ENCODE data around the gene MEMO1.
"Not testable (repeated sequence)": the region's sequence is repeated elsewhere in the genome, so short reads cannot be mapped to it uniquely, and the experiment has no call there.

The MEMO1 gene

GRCh38 chr2:32039447-32040219 lies 28.8 kb upstream of the MEMO1 start, which contains the start of gene DPY30:
TSS of gene DPY30 (minus strand) at chr2:32039805. CDS start at chr2:32039456, 349 bp downstream.
- ChIA-PET CTCF (interaction anchor here (1.2 kb wide), 1 partner anchor 10 kb away, joined by 8 read pairs; no protein-coding TSS in a partner anchor), POLR2A (interaction anchor here (0.6 to 4.1 kb wide), 26 partner anchors 9 to 195 kb away, joined by 3 to 110 read pairs (median 6); partner anchors contain the start of genes MEMO1, SLC30A6 and SPAST)
- peak; percentile 92 for DNase-seq (ENCODE audit: extremely low spot score)
- no peak for TF ChIP-seq FOXK2 (IDR thresholded peaks at IDR 0.05)
- no peak for TF ChIP-seq LEF1 (IDR thresholded peaks at IDR 0.05; ENCODE audit: borderline replicate concordance)
- no peak for TF ChIP-seq TARDBP (IDR thresholded peaks at IDR 0.05)
- peak; percentile 71; the same call in 1 of the 2 replicates for TF ChIP-seq PKNOX1 (IDR thresholded peaks at IDR 0.05)
- TF ChIP-seq BHLHE40 (IDR thresholded peaks at IDR 0.05; ENCODE audit: borderline replicate concordance) = no peak
- no peak for TF ChIP-seq NFRKB (IDR thresholded peaks at IDR 0.05)
- TF ChIP-seq ELF4 (IDR thresholded peaks at IDR 0.05) = peak; percentile 69
- peak; percentile 79 for TF ChIP-seq L3MBTL2 (conservative IDR thresholded peaks at IDR 0.05)
- no peak for TF ChIP-seq ZNF384 (IDR thresholded peaks at IDR 0.05)

GRCh38 chr2:32034198-32034887 lies 23.5 kb upstream of the MEMO1 start:
- CTCF ChIA-PET; DNase-seq (ENCODE audit: extremely low spot score); POLR2A ChIA-PET: not testable (repeated sequence)

DNA sequence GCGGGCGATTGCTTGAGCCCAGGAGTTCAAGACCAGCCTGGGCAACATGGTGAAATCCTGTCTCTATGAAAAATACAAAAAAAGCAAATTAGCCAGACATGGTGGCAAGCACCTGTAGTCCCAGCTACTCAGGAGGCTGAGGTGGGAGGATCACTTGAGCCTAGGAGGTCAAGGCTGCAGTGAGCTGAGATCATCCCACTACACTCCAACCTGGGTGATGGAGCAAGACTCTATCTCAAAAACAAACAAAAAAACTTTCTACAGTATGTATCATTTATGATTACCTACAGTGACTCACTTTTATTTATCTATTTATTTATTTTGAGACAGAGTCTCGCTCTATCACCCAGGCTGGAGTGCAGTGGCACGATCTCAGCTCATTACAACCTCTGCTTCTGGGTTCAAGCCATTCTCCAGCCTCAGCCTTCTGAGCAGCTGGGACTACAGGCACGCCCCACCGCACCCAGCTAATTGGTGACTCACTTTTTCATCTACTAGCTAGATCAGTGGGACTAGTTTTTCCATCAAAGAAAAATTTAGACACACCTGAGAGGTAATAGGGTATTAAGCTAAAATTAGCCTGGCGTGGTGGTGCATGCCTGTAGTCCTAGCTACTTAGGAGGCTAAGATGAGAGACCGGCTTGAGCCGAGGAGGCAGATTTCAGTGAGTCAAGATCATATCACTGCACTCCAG lies 8.1 kb upstream of the MEMO1 start:
- ChIA-PET POLR2A (interaction anchor here (0.9 to 2.4 kb wide), 2 partner anchors 21 to 45 kb away, joined by 3 to 17 read pairs; partner anchors contain the start of genes DPY30 and SPAST), CTCF (interaction anchor here (0.7 kb wide), 1 partner anchor 343 kb away, joined by 3 read pairs; no protein-coding TSS in a partner anchor)

GRCh38 chr2:32012872-32013271 lies 2.1 kb upstream of the MEMO1 start:
- DNase-seq (ENCODE audit: extremely low spot score) = no peak
- CTCF ChIA-PET = no interaction called here
- POLR2A ChIA-PET = interaction anchor here (1.0 to 1.6 kb wide), 3 partner anchors 27 to 153 kb away, joined by 3 to 11 read pairs (median 5); partner anchors contain the start of genes DPY30, SLC30A6 and SPAST
- TF ChIP-seq PKNOX1 (IDR thresholded peaks at IDR 0.05) (0 out of 2 replicates have a peak, but pooled peaks have one; percentile 21), FOXM1 (IDR thresholded peaks at IDR 0.05; ENCODE audit: borderline replicate concordance) (no peak)

More for the DNA sequence above, 8.1 kb upstream of the MEMO1 start:
- not testable (repeated sequence) for DNase-seq (ENCODE audit: extremely low spot score)

GRCh38 chr2:32011485-32011960 lies 715 bp upstream of the MEMO1 start:
- DNase-seq (ENCODE audit: extremely low spot score) = no peak
- POLR2A ChIA-PET = interaction anchor here (0.7 to 1.6 kb wide), 2 partner anchors 28 to 125 kb away, joined by 4 to 7 read pairs; partner anchors contain the start of gene DPY30
- TF ChIP-seq FOXK2 (IDR thresholded peaks at IDR 0.05) (no peak), NFRKB (IDR thresholded peaks at IDR 0.05) (no peak), BHLHE40 (IDR thresholded peaks at IDR 0.05; ENCODE audit: borderline replicate concordance) (no peak), TARDBP (IDR thresholded peaks at IDR 0.05) (no peak), LEF1 (IDR thresholded peaks at IDR 0.05; ENCODE audit: borderline replicate concordance) (no peak), L3MBTL2 (conservative IDR thresholded peaks at IDR 0.05) (no peak), ELF4 (IDR thresholded peaks at IDR 0.05) (no peak), SP1 (IDR thresholded peaks at IDR 0.05) (no peak), FOXA1 (IDR thresholded peaks at IDR 0.05) (no peak), ZNF384 (IDR thresholded peaks at IDR 0.05) (no peak), ARNT (IDR thresholded peaks at IDR 0.05) (no peak), PKNOX1 (IDR thresholded peaks at IDR 0.05) (no peak), HDGF (IDR thresholded peaks at IDR 0.05; ENCODE audit: borderline replicate concordance) (no peak), SUZ12 (IDR thresholded peaks at IDR 0.05) (no peak), FOXM1 (IDR thresholded peaks at IDR 0.05; ENCODE audit: borderline replicate concordance) (no peak)
- CTCF ChIA-PET = no interaction called here

DNA sequence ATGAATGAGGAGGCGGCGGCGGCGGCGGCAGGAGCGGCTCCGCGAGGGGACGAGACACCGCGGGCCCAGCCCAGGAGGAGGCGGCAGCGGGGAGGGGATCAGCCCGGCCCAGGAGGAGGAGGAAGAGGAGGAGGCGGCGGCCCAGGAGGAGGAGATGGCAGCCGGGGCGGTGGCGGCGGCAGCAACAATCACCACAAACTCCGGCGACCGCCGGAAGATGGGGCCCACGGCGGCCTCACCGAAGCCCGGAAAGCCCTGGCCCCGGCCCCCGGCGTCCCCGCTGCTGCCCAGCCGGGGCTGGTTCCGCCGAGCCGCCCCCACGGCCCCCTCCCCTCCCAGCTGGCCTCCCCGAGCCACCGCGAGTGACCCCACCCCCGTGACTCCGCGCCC lies 533 bp downstream of the MEMO1 start:
- CTCF ChIA-PET; DNase-seq (ENCODE audit: extremely low spot score): not testable (repeated sequence)
- POLR2A ChIA-PET = interaction anchor here (1.2 to 1.6 kb wide), 2 partner anchors 29 to 53 kb away, joined by 4 to 7 read pairs; partner anchors contain the start of genes DPY30 and SPAST
